ENCODE measurements around the gene WIZ. TPM values are rescaled to one million over a fixed set of nuclear protein-coding genes. Genes with fewer than 3 reads are reported as not detected.
A peak's percentile ranks its signal among the peaks of the same experiment; 100 is the strongest.

The WIZ gene
- total and polyA plus RNA-seq, 9 of the 15 experiments (the other 6 are each of a cell fraction or from before 2014, with no cell fraction given), result 0.06 to 37.5 (median 4.8) TPM

DNA sequence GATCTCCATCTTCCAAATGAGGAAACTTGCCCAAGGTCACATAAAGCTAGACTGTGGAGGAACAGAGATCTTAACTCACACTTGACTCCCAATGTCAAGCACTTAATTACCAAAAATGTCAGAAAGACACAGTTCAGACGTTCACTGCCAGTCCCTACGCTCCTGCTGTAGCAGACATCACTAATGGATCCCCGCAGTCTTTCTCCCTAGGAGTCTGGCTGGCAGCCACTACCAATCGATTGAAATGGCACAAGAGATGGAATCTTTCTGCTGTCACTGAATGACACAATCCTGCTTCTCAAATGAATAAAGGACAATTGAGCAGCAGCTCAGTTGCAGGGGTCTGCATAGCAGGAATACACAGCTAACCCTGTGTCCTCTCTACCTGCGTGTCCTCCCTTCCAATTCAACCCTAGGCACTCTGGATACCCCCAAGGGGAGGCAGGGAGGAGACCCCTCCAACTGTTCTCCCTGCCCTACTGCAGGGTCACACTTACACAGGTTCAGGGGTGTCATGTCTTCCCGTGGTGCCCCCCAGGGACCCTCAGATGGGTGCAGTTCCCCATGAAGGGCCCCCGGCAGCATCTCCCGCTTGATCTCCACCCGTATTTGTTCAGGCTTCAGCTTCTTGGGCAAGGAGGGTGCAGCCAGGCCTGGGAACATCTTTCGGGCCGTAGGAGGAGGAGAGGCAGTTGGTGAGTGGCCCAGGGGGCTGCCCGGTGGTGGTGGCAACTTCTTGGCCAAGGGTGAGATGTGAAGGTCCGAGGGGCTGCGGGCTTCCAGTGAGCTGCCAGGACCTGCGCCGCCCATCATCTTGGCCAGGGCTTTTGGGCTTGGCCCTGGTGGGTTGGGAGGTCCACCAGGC is 23.0 kb downstream of the WIZ start:
- ATAC-seq (peak; percentile 19; the same call in 2 of the 3 replicates), FAIRE-seq (no peak), DNase-seq (ENCODE audit: extremely low read depth in 1 of 4, low spot score in 3 of 4) (peak in 1 of 4 experiments; percentile 21)
- H3K9ac ChIP-seq (ENCODE audit: insufficient read depth in 1 of 2, low read depth in 2 of 2, low read length in 2 of 2), result no peak overlapping the region; a peak in 1 of 4 replicates
- peaks cover 5% of the 10 kb centered on the region for H3K9me1 ChIP-seq (ENCODE audit: control insufficient read depth, insufficient read depth, low read length)
- H3K4me2 ChIP-seq (ENCODE audit: insufficient read depth, low read length), result no peak overlapping the region
- H3K27me3 ChIP-seq (ENCODE audit: control insufficient read depth in 2 of 2, insufficient read depth in 2 of 2, low read length in 2 of 2), result no peaks in the 10 kb centered on the region
- BruUV-seq (replicated peaks), result no TSS peak
- peaks cover 8 to 40% of the 10 kb centered on the region in 2 experiments; a peak in 4 of 5 replicates for H3K4me1 ChIP-seq (replicated peaks in 1 of 2; ENCODE audit: control insufficient read depth in 2 of 2, insufficient read depth in 2 of 2, low read length in 2 of 2)
- H3K9me3 ChIP-seq (replicated peaks; ENCODE audit: control insufficient read depth, insufficient read depth, low read depth, low read length), result no peaks in the 10 kb centered on the region
- in situ Hi-C loops (cut with MboI), result no loop called here
- CTCF ChIA-PET (ENCODE audit: low intra/inter-chr PET ratio), result no interaction called here
- peaks cover 87% of the 10 kb centered on the region for H3K36me3 ChIP-seq (ENCODE audit: control insufficient read depth, insufficient read depth, low read length)
- POLR2A ChIA-PET, result interaction anchor here (0.8 to 1.1 kb wide), 3 partner anchors 8 to 25 kb away, joined by 3 read pairs; partner anchors contain the start of gene AKAP8L
- no peak overlapping the region for H3K27ac ChIP-seq (ENCODE audit: extremely low read depth, low read depth, low read length)
- H3K79me2 ChIP-seq (ENCODE audit: control insufficient read depth, insufficient read depth, low read length), result peaks cover 34% of the 10 kb centered on the region
- no peak overlapping the region for H2AFZ ChIP-seq (ENCODE audit: low read depth, low read length)
- intact Hi-C loops (cut with micrococcal nuclease), result no loop called here
- no peak overlapping the region for H3K4me3 ChIP-seq
- H4K20me1 ChIP-seq (replicated peaks; ENCODE audit: control insufficient read depth, insufficient read depth, low read length), result no peaks in the 10 kb centered on the region
- 86% methylated on average over 15 of the region's 16 CpGs for WGBS (ENCODE audit: insufficient coverage, low coverage, missing lambda C conversion rate)
- TF ChIP-seq FOXJ2 (tag; IDR thresholded peaks at IDR 0.05) (no peak), ARNT (IDR thresholded peaks at IDR 0.05) (no peak), ZNF23 (CRISPR knock-in tag; IDR thresholded peaks at IDR 0.05) (peak; percentile 97), ZBTB17 (CRISPR knock-in tag; IDR thresholded peaks at IDR 0.05) (peak; percentile 96), ZNF316 (IDR thresholded peaks at IDR 0.05) (no peak), KLF13 (tag; IDR thresholded peaks at IDR 0.05; ENCODE audit: borderline replicate concordance, low read depth) (no peak), ZNF717 (CRISPR knock-in tag; IDR thresholded peaks at IDR 0.05) (no peak)
- TF ChIP-seq, protein P1, sequence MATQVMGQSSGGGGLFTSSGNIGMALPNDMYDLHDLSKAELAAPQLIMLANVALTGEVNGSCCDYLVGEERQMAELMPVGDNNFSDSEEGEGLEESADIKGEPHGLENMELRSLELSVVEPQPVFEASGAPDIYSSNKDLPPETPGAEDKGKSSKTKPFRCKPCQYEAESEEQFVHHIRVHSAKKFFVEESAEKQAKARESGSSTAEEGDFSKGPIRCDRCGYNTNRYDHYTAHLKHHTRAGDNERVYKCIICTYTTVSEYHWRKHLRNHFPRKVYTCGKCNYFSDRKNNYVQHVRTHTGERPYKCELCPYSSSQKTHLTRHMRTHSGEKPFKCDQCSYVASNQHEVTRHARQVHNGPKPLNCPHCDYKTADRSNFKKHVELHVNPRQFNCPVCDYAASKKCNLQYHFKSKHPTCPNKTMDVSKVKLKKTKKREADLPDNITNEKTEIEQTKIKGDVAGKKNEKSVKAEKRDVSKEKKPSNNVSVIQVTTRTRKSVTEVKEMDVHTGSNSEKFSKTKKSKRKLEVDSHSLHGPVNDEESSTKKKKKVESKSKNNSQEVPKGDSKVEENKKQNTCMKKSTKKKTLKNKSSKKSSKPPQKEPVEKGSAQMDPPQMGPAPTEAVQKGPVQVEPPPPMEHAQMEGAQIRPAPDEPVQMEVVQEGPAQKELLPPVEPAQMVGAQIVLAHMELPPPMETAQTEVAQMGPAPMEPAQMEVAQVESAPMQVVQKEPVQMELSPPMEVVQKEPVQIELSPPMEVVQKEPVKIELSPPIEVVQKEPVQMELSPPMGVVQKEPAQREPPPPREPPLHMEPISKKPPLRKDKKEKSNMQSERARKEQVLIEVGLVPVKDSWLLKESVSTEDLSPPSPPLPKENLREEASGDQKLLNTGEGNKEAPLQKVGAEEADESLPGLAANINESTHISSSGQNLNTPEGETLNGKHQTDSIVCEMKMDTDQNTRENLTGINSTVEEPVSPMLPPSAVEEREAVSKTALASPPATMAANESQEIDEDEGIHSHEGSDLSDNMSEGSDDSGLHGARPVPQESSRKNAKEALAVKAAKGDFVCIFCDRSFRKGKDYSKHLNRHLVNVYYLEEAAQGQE (IDR thresholded peaks at IDR 0.05; ENCODE audit: borderline replicate concordance), result peak; percentile 71
- TF ChIP-seq, protein P1 (CRISPR knock-in tag; IDR thresholded peaks at IDR 0.05; ENCODE audit: low read depth), result no peak
- TF ChIP-seq, protein P2, sequence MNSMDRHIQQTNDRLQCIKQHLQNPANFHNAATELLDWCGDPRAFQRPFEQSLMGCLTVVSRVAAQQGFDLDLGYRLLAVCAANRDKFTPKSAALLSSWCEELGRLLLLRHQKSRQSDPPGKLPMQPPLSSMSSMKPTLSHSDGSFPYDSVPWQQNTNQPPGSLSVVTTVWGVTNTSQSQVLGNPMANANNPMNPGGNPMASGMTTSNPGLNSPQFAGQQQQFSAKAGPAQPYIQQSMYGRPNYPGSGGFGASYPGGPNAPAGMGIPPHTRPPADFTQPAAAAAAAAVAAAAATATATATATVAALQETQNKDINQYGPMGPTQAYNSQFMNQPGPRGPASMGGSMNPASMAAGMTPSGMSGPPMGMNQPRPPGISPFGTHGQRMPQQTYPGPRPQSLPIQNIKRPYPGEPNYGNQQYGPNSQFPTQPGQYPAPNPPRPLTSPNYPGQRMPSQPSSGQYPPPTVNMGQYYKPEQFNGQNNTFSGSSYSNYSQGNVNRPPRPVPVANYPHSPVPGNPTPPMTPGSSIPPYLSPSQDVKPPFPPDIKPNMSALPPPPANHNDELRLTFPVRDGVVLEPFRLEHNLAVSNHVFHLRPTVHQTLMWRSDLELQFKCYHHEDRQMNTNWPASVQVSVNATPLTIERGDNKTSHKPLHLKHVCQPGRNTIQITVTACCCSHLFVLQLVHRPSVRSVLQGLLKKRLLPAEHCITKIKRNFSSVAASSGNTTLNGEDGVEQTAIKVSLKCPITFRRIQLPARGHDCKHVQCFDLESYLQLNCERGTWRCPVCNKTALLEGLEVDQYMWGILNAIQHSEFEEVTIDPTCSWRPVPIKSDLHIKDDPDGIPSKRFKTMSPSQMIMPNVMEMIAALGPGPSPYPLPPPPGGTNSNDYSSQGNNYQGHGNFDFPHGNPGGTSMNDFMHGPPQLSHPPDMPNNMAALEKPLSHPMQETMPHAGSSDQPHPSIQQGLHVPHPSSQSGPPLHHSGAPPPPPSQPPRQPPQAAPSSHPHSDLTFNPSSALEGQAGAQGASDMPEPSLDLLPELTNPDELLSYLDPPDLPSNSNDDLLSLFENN (IDR thresholded peaks at IDR 0.05; ENCODE audit: low read depth in 2 of 2, low read length in 2 of 2), result peak in 1 of 2 experiments; percentile 85; a peak in 2 of 4 replicates

Measured in K562 (cell line).